HFFc6 (cell line): ENCODE measurements around the gene ATAD2B. TPM values are rescaled to one million over a fixed set of nuclear protein-coding genes. Genes with fewer than 3 reads are reported as not detected.

Experiments used
- DNase-seq: peaks from one replicate; pipeline ENCODE4 v3.0.0-alpha.2; 2018
- H3K27ac Mint-ChIP-seq: 2 replicates; pipeline ENCODE4 v1.8.0; 2020; ENCODE audit warnings: mild to moderate bottlenecking, mixed read lengths
- H3K27me3 Mint-ChIP-seq: 2 replicates; pipeline ENCODE4 v1.8.0; 2021; ENCODE audit warnings: mild to moderate bottlenecking, moderate library complexity, mixed read lengths; ENCODE audit not compliant: insufficient read depth
- H3K36me3 Mint-ChIP-seq: 2 replicates; pipeline ENCODE4 v1.8.0; 2021; ENCODE audit warnings: low read depth, mixed read lengths
- H3K4me1 Mint-ChIP-seq: 2 replicates; pipeline ENCODE4 v1.8.0; 2020; ENCODE audit warnings: low read depth, mixed read lengths
- H3K4me3 Mint-ChIP-seq: 2 replicates; pipeline ENCODE4 v1.8.0; 2020; ENCODE audit warnings: mild to moderate bottlenecking, moderate library complexity, mixed read lengths
- H3K9me3 Mint-ChIP-seq: 2 replicates; pipeline ENCODE4 v1.8.0; 2020; ENCODE audit warnings: mild to moderate bottlenecking, mixed read lengths
- CTCF ChIP-seq: fragments of 200-600 bp; sonication (generic); IDR thresholded peaks from 2 replicates; pipeline ENCODE4 v1.5.0; 2021; ENCODE audit warnings: antibody characterized with exemption, mild to moderate bottlenecking
- total RNA-seq, 6 experiments: library from RNA; stranded (reverse); fragmentation: NEBNext Ultra II Directional; extraction: Animal tissue kit (Norgen Biotek cat#: 25700); gene quantifications; 2 replicates in 1 of 6; 3 replicates in 5 of 6; pipeline ENCODE4 v1.2.3, GENCODE V29; 2021

The ATAD2B gene
- total RNA-seq, 6 experiments from 2014 or later = 4.8 to 6.1 (median 4.9) TPM

GRCh38 chr2:23944976-23945375, 18.1 kb upstream of the ATAD2B start:
- H3K9me3 Mint-ChIP-seq = no peaks in the 10 kb centered on the region
- H3K36me3 Mint-ChIP-seq = peaks cover 7% of the 10 kb centered on the region
- peak overlapping the region; percentile 51; the same call in 1 of the 2 replicates for H3K27ac Mint-ChIP-seq
- peaks cover 2% of the 10 kb centered on the region for H3K27me3 Mint-ChIP-seq
- no peak overlapping the region for H3K4me3 Mint-ChIP-seq
- TF ChIP-seq CTCF = no peak
- peaks cover 38% of the 10 kb centered on the region for H3K4me1 Mint-ChIP-seq
- DNase-seq = no peak

DNA sequence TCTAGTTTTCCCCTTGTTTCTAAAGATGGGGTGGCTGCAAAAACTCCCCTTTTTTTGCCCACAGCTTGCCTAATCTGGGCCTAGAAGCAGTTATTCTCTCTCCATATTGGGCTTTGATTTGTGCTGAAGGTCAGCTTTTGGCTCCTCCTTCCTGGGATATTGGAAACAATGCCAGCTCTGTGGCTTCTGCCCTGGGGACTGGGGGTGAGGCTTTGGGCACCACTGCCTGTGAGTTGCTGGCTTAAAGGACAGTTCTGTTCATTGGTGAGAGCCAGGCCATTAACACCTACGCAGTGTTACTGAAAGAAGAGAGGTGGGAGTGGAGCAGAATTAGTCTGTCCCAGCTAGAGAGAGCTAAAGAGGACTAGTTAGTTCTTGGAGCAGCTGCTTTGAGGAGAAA, 17.6 kb upstream of the ATAD2B start:
- DNase-seq = no peak
- peaks cover 7% of the 10 kb centered on the region for H3K36me3 Mint-ChIP-seq
- TF ChIP-seq CTCF = no peak
- H3K9me3 Mint-ChIP-seq = no peaks in the 10 kb centered on the region
- peaks cover 2% of the 10 kb centered on the region for H3K27me3 Mint-ChIP-seq
- no peak overlapping the region for H3K4me3 Mint-ChIP-seq
- H3K4me1 Mint-ChIP-seq = peaks cover 38% of the 10 kb centered on the region
- peak overlapping the region; percentile 51 for H3K27ac Mint-ChIP-seq

- no peak for TF ChIP-seq CTCF
- Mint-ChIP-seq H3K36me3 (peaks cover 7% of the 10 kb centered on the region), H3K4me1 (peaks cover 47% of the 10 kb centered on the region), H3K9me3 (no peaks in the 10 kb centered on the region), H3K4me3 (no peak overlapping the region), H3K27me3 (peaks cover 2% of the 10 kb centered on the region), H3K27ac (no peak overlapping the region)
- DNase-seq = no peak
These were observed 16.7 kb upstream of the ATAD2B start for GRCh38 chr2:23943666-23944065.

GRCh38 chr2:23941644-23942043, 14.7 kb upstream of the ATAD2B start:
- TF ChIP-seq CTCF = no peak
- Mint-ChIP-seq H3K4me3 (peak overlapping the region; percentile 31), H3K27ac (no peak overlapping the region), H3K36me3 (peaks cover 7% of the 10 kb centered on the region), H3K9me3 (no peaks in the 10 kb centered on the region), H3K4me1 (peaks cover 48% of the 10 kb centered on the region), H3K27me3 (peaks cover 2% of the 10 kb centered on the region)
- no peak for DNase-seq

DNA sequence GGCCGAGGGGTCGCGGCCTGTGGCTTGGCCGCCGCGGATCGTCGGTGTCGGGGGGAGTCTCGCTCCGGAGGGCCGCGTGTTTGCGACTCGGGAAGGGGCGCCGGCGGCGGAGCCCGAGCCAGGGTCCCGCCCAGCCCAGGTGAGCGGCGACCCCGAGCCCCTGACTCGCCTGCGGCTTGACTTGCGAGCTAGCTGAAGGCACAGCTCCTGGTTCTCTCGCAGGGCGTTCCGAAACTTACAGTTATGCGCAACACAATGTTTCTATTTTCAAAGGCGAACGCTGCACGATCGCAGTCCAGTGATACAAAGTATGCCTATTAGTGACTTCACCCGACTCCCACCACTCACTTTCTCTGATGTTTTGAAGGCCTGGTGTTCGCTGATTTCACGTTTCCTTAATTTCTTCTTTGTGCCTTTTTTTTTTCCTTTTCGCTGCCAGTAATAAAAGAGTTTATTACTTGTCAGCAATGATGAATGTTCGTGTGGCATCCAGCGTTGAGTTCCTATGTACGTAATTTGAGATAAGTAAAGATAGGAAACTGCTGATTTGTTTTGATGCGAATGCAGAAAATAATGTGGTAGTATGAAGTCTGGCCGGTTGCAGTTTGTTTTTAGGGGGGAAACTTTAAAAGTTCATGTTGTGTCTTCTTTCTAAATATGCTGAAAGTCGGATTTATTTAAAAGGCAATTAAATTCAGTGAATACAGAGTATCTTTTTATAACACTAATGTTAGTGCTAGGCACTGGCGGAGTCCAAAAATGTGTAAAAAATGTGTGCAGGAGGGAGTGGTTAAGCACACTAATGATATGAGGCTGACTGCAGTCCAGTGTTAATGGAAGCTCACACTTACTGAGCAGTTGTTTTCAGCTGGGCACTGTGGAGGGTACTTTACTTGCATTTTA, 14.0 kb upstream of the ATAD2B start:
- DNase-seq = peak; percentile 32
- peaks cover 7% of the 10 kb centered on the region for H3K36me3 Mint-ChIP-seq
- no peak for TF ChIP-seq CTCF
- H3K27me3 Mint-ChIP-seq = peaks cover 2% of the 10 kb centered on the region
- no peaks in the 10 kb centered on the region for H3K9me3 Mint-ChIP-seq
- peak overlapping the region; percentile 77 for H3K27ac Mint-ChIP-seq
- peaks cover 48% of the 10 kb centered on the region for H3K4me1 Mint-ChIP-seq
- H3K4me3 Mint-ChIP-seq = peak overlapping the region; percentile 91
